Naive thymus-derived CD4-positive, alpha-beta T cell (primary cell): ENCODE data around the gene CHKA. TPM values are rescaled to one million over a fixed set of nuclear protein-coding genes. Genes with fewer than 3 reads are reported as not detected.

Experiments used
- ATAC-seq: fragments of 150-1000 bp; cut with Tn5 transposase; 2 replicates; pipeline ENCODE4 v1.10.0; 2021; ENCODE audit warnings: mild to moderate bottlenecking, moderate library complexity
- CTCF ChIA-PET: fragments of 350-600 bp; sonication (Branson Sonifier 250); formaldehyde crosslinking; loops from one replicate; lab custom pipeline; 2021; ENCODE audit warnings: antibody characterized with exemption; lab: Charles Lee
- POLR2A ChIA-PET: fragments of 350-600 bp; sonication (Branson Sonifier 250); formaldehyde crosslinking; loops from one replicate; lab custom pipeline; 2021; ENCODE audit warnings: antibody characterized with exemption, inconsistent platforms; lab: Charles Lee
- DNase-seq, 9 donors: peaks; one replicate each; pipeline versions ENCODE4 v3.0.0 to v3.0.0-alpha.2; 2020 to 2022; ENCODE audit warnings: mixed read lengths in 1 of 9
- H3K27ac ChIP-seq: one replicate; pipeline ENCODE4 v1.7.0; 2013; ENCODE audit warnings: mild to moderate bottlenecking, low read depth, low read length, moderate library complexity
- H3K27me3 ChIP-seq, 2 donors: one replicate each; pipeline ENCODE4 v1.7.0; 2013; ENCODE audit warnings: low read length in 2 of 2, mild to moderate bottlenecking in 2 of 2, moderate library complexity in 2 of 2; ENCODE audit not compliant: control insufficient read depth in 2 of 2, insufficient read depth in 2 of 2
- H3K36me3 ChIP-seq, 3 experiments: 1 replicate in 2 of 3; 2 replicates in 1 of 3; pipeline ENCODE4 v1.7.0; 2013; ENCODE audit warnings: low read length in 3 of 3, mild to moderate bottlenecking in 3 of 3, moderate library complexity in 1 of 3; ENCODE audit not compliant: insufficient read depth in 3 of 3, control insufficient read depth in 2 of 3
- H3K4me1 ChIP-seq, 2 donors: one replicate each; pipeline ENCODE4 v1.7.0; 2013; ENCODE audit warnings: low read length in 2 of 2, mild to moderate bottlenecking in 2 of 2, moderate library complexity in 1 of 2; ENCODE audit not compliant: control insufficient read depth in 2 of 2, insufficient read depth in 2 of 2
- H3K4me3 ChIP-seq: 2 replicates; pipeline ENCODE4 v1.7.0; 2013; ENCODE audit warnings: mild to moderate bottlenecking, low read length
- H3K9me3 ChIP-seq, 3 experiments: 1 replicate in 2 of 3; 2 replicates in 1 of 3; pipeline ENCODE4 v1.7.0; 2013; ENCODE audit warnings: low read length in 3 of 3; ENCODE audit not compliant: control insufficient read depth in 2 of 3
- H3K27ac Mint-ChIP-seq, 9 donors: one replicate each; pipeline ENCODE4 v1.8.0; 2020 to 2022; ENCODE audit warnings: mixed read lengths in 9 of 9, mild to moderate bottlenecking in 8 of 9, moderate library complexity in 5 of 9, inconsistent platforms in 2 of 9
- H3K27me3 Mint-ChIP-seq, 5 donors: one replicate each; pipeline ENCODE4 v1.8.0; 2021 to 2022; ENCODE audit warnings: mixed read lengths in 5 of 5, mild to moderate bottlenecking in 1 of 5
- H3K36me3 Mint-ChIP-seq, 5 donors: one replicate each; pipeline ENCODE4 v1.8.0; 2020 to 2022; ENCODE audit warnings: mixed read lengths in 5 of 5, mild to moderate bottlenecking in 3 of 5, inconsistent platforms in 1 of 5
- H3K4me1 Mint-ChIP-seq, 7 donors: one replicate each; pipeline ENCODE4 v1.8.0; 2020 to 2022; ENCODE audit warnings: mixed read lengths in 7 of 7, mild to moderate bottlenecking in 3 of 7, inconsistent platforms in 1 of 7
- H3K4me3 Mint-ChIP-seq, 10 donors: one replicate each; pipeline ENCODE4 v1.8.0; 2020 to 2022; ENCODE audit warnings: mild to moderate bottlenecking in 10 of 10, mixed read lengths in 10 of 10, moderate library complexity in 6 of 10, inconsistent platforms in 2 of 10
- H3K9me3 Mint-ChIP-seq, 11 donors: one replicate each; pipeline ENCODE4 v1.8.0; 2020 to 2022; ENCODE audit warnings: mixed read lengths in 11 of 11, mild to moderate bottlenecking in 4 of 11, inconsistent platforms in 1 of 11, moderate library complexity in 1 of 11
- intact Hi-C, 2 donors: fragments of 100-400 bp; cut with micrococcal nuclease; formaldehyde crosslinking; loops; one replicate each; pipeline ENCODE4 v1.15.1; 2023
- polyA plus RNA-seq, 2 donors: library from polyadenylated mRNA; unstranded; fragments of 300-500 nt; fragmentation: Illumina TruSeq; gene quantifications; one replicate each; pipeline ENCODE4 v1.2.3, GENCODE V29; 2021
- total RNA-seq, 6 experiments: library from RNA in 5 of 6; stranded (reverse) in 5 of 6; gene quantifications; 1 replicate in 5 of 6; 2 replicates in 1 of 6; pipeline ENCODE4 v1.2.3 and lab custom pipeline; 2021 to 2026

Gene CHKA
- total and polyA plus RNA-seq, 7 experiments from 2014 or later = 1.4 to 31.3 (median 7.1) TPM

DNA sequence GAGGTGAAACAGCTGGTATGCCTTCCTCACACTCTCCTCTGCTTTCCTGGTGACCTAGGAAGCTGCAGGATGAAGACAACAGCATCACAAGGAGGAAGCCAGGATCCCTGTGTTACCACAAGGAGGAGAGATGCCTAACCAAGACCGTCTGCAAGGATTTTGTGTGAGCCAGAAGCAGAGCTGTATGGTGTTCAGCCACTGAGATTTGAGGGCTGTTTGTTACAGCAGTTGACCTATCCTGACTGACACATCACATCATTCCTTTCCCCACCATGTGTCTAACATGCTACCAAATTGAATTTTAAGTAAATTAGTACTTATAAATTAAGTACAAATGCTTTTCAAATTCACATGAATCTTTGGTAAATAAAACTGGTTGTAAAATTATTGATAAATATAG is 8.9 kb upstream of the CHKA start:
- H3K27me3 ChIP-seq = no peaks in the 10 kb centered on the region
- H3K4me1 ChIP-seq = no peaks in the 10 kb centered on the region
- peaks cover 0 to 24% (median 10%) of the 10 kb centered on the region in 11 donors for H3K9me3 Mint-ChIP-seq
- ATAC-seq (no peak), DNase-seq (no peak)
- no peaks in the 10 kb centered on the region for H3K9me3 ChIP-seq
- CTCF ChIA-PET = no interaction called here
- peaks cover 15 to 32% (median 18%) of the 10 kb centered on the region in 5 donors for H3K27me3 Mint-ChIP-seq
- no peak overlapping the region for H3K27ac Mint-ChIP-seq
- H3K4me3 ChIP-seq = no peak overlapping the region
- POLR2A ChIA-PET = no interaction called here
- no peaks in the 10 kb centered on the region for H3K36me3 ChIP-seq
- no peak overlapping the region for H3K4me3 Mint-ChIP-seq
- H3K4me1 Mint-ChIP-seq = peaks cover 0 to 14% (median 6%) of the 10 kb centered on the region in 7 donors
- intact Hi-C loops = no loop called here
- H3K36me3 Mint-ChIP-seq = peaks cover 0 to 22% (median 10%) of the 10 kb centered on the region in 5 donors
- H3K27ac ChIP-seq = no peak overlapping the region

DNA sequence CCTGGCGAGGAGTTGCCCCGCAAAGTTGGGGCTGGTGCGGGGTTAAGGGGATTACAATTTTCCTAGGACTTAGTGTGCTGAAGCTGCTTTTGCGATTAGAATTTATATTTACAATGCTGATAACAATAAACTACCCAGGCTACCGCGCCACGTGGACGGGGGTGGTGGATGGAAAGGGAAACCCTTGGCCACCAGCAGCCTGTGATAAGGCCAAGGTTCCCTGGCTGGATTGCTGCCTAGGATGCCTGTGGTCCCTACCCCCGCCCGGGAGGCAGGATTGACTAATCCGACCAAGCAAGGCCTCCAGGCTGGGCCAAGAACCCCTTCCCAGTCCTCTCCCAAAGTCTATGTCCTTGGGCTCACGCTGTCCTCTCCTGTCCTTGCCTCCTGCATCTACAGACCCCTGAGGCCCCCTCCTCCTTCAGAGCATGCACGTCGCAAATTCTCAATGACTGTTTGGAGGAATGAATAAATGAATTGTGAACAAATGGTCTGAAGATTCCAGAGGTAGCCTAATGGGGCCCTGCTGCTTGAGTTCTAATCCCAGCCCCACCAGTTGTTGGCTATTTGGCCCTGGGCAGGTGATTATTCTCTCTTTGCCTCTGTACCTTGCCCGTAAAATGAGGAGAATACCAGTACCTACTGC is 7.6 kb upstream of the CHKA start:
- Histone ChIP-seq H3K4me1 (no peaks in the 10 kb centered on the region), H3K4me3 (no peak overlapping the region), H3K27me3 (no peaks in the 10 kb centered on the region), H3K36me3 (no peaks in the 10 kb centered on the region), H3K27ac (no peak overlapping the region), H3K9me3 (no peaks in the 10 kb centered on the region)
- intact Hi-C loops = no loop called here
- Mint-ChIP-seq H3K4me3 (peak overlapping the region in 2 of 10 donors; percentile 31 to 32), H3K9me3 (peaks cover 0 to 16% (median 8%) of the 10 kb centered on the region in 11 donors), H3K36me3 (peaks cover 0 to 16% (median 10%) of the 10 kb centered on the region in 5 donors), H3K27ac (no peak overlapping the region), H3K4me1 (peaks cover 0 to 11% (median 3%) of the 10 kb centered on the region in 7 donors), H3K27me3 (peaks cover 15 to 37% (median 18%) of the 10 kb centered on the region in 5 donors)
- ATAC-seq = no peak
- DNase-seq = no peak
- CTCF ChIA-PET = no interaction called here
- POLR2A ChIA-PET = interaction anchor here (1.0 kb wide), 1 partner anchor 91 kb away, joined by 3 read pairs; no protein-coding TSS in a partner anchor

GRCh38 chr11:68127714-68128681 is 6.8 kb upstream of the CHKA start:
- no peak overlapping the region for H3K27ac ChIP-seq
- CTCF ChIA-PET = no interaction called here
- ATAC-seq = no peak
- Mint-ChIP-seq H3K4me3 (peak overlapping the region in 1 of 10 donors; percentile 31), H3K27ac (no peak overlapping the region), H3K9me3 (peaks cover 0 to 16% (median 8%) of the 10 kb centered on the region in 11 donors), H3K4me1 (peaks cover 0 to 8% (median 0%) of the 10 kb centered on the region in 7 donors), H3K36me3 (peaks cover 0 to 15% (median 9%) of the 10 kb centered on the region in 5 donors), H3K27me3 (peaks cover 15 to 43% (median 18%) of the 10 kb centered on the region in 5 donors)
- H3K9me3 ChIP-seq = no peaks in the 10 kb centered on the region
- H3K4me1 ChIP-seq = no peaks in the 10 kb centered on the region
- H3K27me3 ChIP-seq = no peaks in the 10 kb centered on the region
- intact Hi-C loops = no loop called here
- H3K4me3 ChIP-seq = no peak overlapping the region
- POLR2A ChIA-PET = interaction anchor here (1.0 kb wide), 1 partner anchor 90 kb away, joined by 3 read pairs; no protein-coding TSS in a partner anchor
- DNase-seq = no peak
- no peaks in the 10 kb centered on the region for H3K36me3 ChIP-seq

DNA sequence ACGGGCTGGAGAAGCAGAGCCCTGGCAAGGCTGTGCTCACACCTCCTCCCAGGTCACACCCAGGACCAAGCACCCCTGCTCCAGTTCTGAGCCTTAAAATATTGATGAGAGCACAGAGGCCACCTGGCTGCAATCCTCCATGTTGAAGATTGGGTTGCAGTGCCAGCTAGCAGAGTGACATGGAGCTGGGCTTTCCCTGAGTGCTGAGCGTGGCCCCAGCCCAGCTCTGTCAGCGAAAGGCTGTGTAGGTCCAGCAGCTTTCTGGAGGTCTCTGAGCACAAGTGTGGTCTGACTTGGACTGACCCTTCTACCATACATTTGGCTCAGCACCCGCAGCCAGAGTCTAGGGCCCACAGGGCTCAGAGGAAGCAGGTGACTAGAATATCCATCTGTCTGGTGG is 4.0 kb upstream of the CHKA start:
- Mint-ChIP-seq H3K27me3 (peaks cover 15 to 44% (median 18%) of the 10 kb centered on the region in 5 donors), H3K4me3 (no peak overlapping the region), H3K36me3 (peaks cover 0 to 10% (median 4%) of the 10 kb centered on the region in 5 donors), H3K27ac (no peak overlapping the region), H3K9me3 (peaks cover 0 to 7% (median 0%) of the 10 kb centered on the region in 11 donors), H3K4me1 (peaks cover 0 to 11% (median 7%) of the 10 kb centered on the region in 7 donors)
- Histone ChIP-seq H3K4me1 (peaks cover 0 to 6% of the 10 kb centered on the region in 2 donors), H3K27me3 (no peaks in the 10 kb centered on the region), H3K36me3 (no peaks in the 10 kb centered on the region), H3K9me3 (no peaks in the 10 kb centered on the region), H3K27ac (no peak overlapping the region), H3K4me3 (no peak overlapping the region)
- ATAC-seq = no peak
- ChIA-PET CTCF (no interaction called here), POLR2A (no interaction called here)
- intact Hi-C loops = no loop called here
- DNase-seq = no peak

GRCh38 chr11:68122936-68123539 is 1.9 kb upstream of the CHKA start:
- CTCF ChIA-PET = no interaction called here
- Histone ChIP-seq H3K27me3 (no peaks in the 10 kb centered on the region), H3K9me3 (no peaks in the 10 kb centered on the region), H3K36me3 (no peaks in the 10 kb centered on the region), H3K4me1 (peaks cover 0 to 11% of the 10 kb centered on the region in 2 donors), H3K27ac (no peak overlapping the region), H3K4me3 (no peak overlapping the region)
- POLR2A ChIA-PET = no interaction called here
- H3K4me3 Mint-ChIP-seq = peak overlapping the region in 4 of 10 donors; percentile 21 to 52 (median 25)
- H3K9me3 Mint-ChIP-seq = no peaks in the 10 kb centered on the region
- ATAC-seq = no peak
- H3K27me3 Mint-ChIP-seq = peaks cover 0 to 29% (median 3%) of the 10 kb centered on the region in 5 donors
- H3K36me3 Mint-ChIP-seq = no peaks in the 10 kb centered on the region
- H3K4me1 Mint-ChIP-seq = peaks cover 0 to 14% (median 11%) of the 10 kb centered on the region in 7 donors
- H3K27ac Mint-ChIP-seq = peak overlapping the region in 1 of 9 donors; percentile 25
- DNase-seq = no peak
- intact Hi-C loops = loop anchor here (5.0 kb wide), 4 partner anchors 121 to 339 kb away; partner anchors contain the start of genes PPP6R3 (in 2 of the 2), UNC93B1 (in 2 of the 2) and C11orf24 (in 1 of the 2)
